Measurements from ENCODE around the gene DGCR6L.
A peak's percentile ranks its signal among the peaks of the same experiment; 100 is the strongest.
"Not testable (repeated sequence)": the region's sequence is repeated elsewhere in the genome, so short reads cannot be mapped to it uniquely, and the experiment has no call there.

DGCR6L gene

GRCh38 chr22:20290578-20291248 lies 29.1 kb downstream of the DGCR6L start:
- DNase-seq: no peak

GRCh38 chr22:20290045-20290392 lies 29.8 kb downstream of the DGCR6L start:
- no peak for DNase-seq

GRCh38 chr22:20289182-20290044 lies 30.4 kb downstream of the DGCR6L start:
- DNase-seq: not testable (repeated sequence)

- DNase-seq: not testable (repeated sequence)
Observed at GRCh38 chr22:20286784-20287423, 33.0 kb downstream of the DGCR6L start.

- DNase-seq: not testable (repeated sequence)
Observed at GRCh38 chr22:20286312-20286660, 33.6 kb downstream of the DGCR6L start.

GRCh38 chr22:20285473-20286311 lies 34.2 kb downstream of the DGCR6L start:
- peak; percentile 62 to 70 for DNase-seq

GRCh38 chr22:20284471-20285086 lies 35.3 kb downstream of the DGCR6L start:
- no peak for DNase-seq

GRCh38 chr22:20283674-20284066 lies 36.2 kb downstream of the DGCR6L start:
- DNase-seq: no peak

- no peak for DNase-seq
Observed at GRCh38 chr22:20282901-20283673, 36.8 kb downstream of the DGCR6L start.

GRCh38 chr22:20281891-20282290 lies 38.0 kb downstream of the DGCR6L start:
- DNase-seq: no peak

- not testable (repeated sequence) for DNase-seq
Observed at GRCh38 chr22:20281473-20281872, 38.4 kb downstream of the DGCR6L start.

- DNase-seq: no peak
Observed at GRCh38 chr22:20280866-20281265, 39.0 kb downstream of the DGCR6L start.

GRCh38 chr22:20280163-20280562 lies 39.7 kb downstream of the DGCR6L start:
- DNase-seq: not testable (repeated sequence)

GRCh38 chr22:20279662-20280134 lies 40.2 kb downstream of the DGCR6L start:
- DNase-seq: no peak

GRCh38 chr22:20278726-20279490 lies 41.0 kb downstream of the DGCR6L start:
- DNase-seq: not testable (repeated sequence)

GRCh38 chr22:20277936-20278635 lies 41.8 kb downstream of the DGCR6L start:
- not testable (repeated sequence) for DNase-seq

- no peak for DNase-seq
Observed at GRCh38 chr22:20276468-20276867, 43.4 kb downstream of the DGCR6L start.

- DNase-seq: no peak
Observed at GRCh38 chr22:20275836-20276235, 44.0 kb downstream of the DGCR6L start.

- DNase-seq: not testable (repeated sequence)
Observed at GRCh38 chr22:20275325-20275724, 44.5 kb downstream of the DGCR6L start.

GRCh38 chr22:20274374-20274773 lies 45.5 kb downstream of the DGCR6L start:
- DNase-seq: not testable (repeated sequence)

Measured in CD4-positive, alpha-beta T cell treated with Interleukin-1 beta for 1 hour (primary cell).